GM19452 (cell line): ENCODE measurements around the gene DEF6.
A peak's percentile ranks its signal among the peaks of the same experiment; 100 is the strongest.

ENCODE experiments used
- ATAC-seq: cut with Tn5 transposase; IDR thresholded peaks from one replicate; pipeline ENCODE4 v1.9.1; 2021; ENCODE audit not compliant: unreplicated experiment

The DEF6 gene

GRCh38 chr6:35297601-35298481 lies at the start of gene DEF6:
Gene DEF6, plus strand, starts transcription at chr6:35297818. Its CDS starts 39 bp downstream, at chr6:35297857.
- ATAC-seq: peak; percentile 77

- ATAC-seq: no peak
Observed at GRCh38 chr6:35248300-35248699, 49.3 kb upstream of the DEF6 start.

GRCh38 chr6:35248965-35249364 lies 48.7 kb upstream of the DEF6 start:
- no peak for ATAC-seq

- ATAC-seq: no peak
Observed at GRCh38 chr6:35251949-35252348, 45.7 kb upstream of the DEF6 start.

GRCh38 chr6:35253249-35253648 lies 44.4 kb upstream of the DEF6 start:
- no peak for ATAC-seq

- ATAC-seq: no peak
Observed at GRCh38 chr6:35258336-35258735, 39.3 kb upstream of the DEF6 start.

- ATAC-seq: peak; percentile 12
Observed at GRCh38 chr6:35258858-35259193, 38.8 kb upstream of the DEF6 start.

GRCh38 chr6:35259194-35259947 lies 38.2 kb upstream of the DEF6 start, which contains the start of gene ZNF76:
Gene ZNF76, plus strand, starts transcription at chr6:35259735. Its CDS starts 21,417 bp downstream, at chr6:35281152.
- peak; percentile 90 for ATAC-seq

- peak; percentile 42 for ATAC-seq
Observed at GRCh38 chr6:35259948-35260590, 37.5 kb upstream of the DEF6 start.

- ATAC-seq: no peak
Observed at GRCh38 chr6:35260591-35261570, 36.7 kb upstream of the DEF6 start.

GRCh38 chr6:35262596-35262995 lies 35.0 kb upstream of the DEF6 start:
- no peak for ATAC-seq

- no peak for ATAC-seq
Observed at GRCh38 chr6:35264550-35265274, 32.9 kb upstream of the DEF6 start.

- ATAC-seq: no peak
Observed at GRCh38 chr6:35265523-35265922, 32.1 kb upstream of the DEF6 start.

GRCh38 chr6:35267446-35267845 lies 30.2 kb upstream of the DEF6 start:
- no peak for ATAC-seq

GRCh38 chr6:35267897-35268296 lies 29.7 kb upstream of the DEF6 start:
- no peak for ATAC-seq

- ATAC-seq: no peak
Observed at GRCh38 chr6:35272005-35272404, 25.6 kb upstream of the DEF6 start.

- ATAC-seq: no peak
Observed at GRCh38 chr6:35273822-35274559, 23.6 kb upstream of the DEF6 start.

GRCh38 chr6:35275744-35276260 lies 21.8 kb upstream of the DEF6 start:
- no peak for ATAC-seq

GRCh38 chr6:35278708-35279107 lies 18.9 kb upstream of the DEF6 start:
- no peak for ATAC-seq
